ENCODE results near the gene TRIOBP.

TRIOBP gene

GRCh38 chr22:37804881-37805809 lies 108.3 kb downstream of the TRIOBP start (continued):
- TF ChIP-seq ZBTB44 (tag by site-specific recombination; IDR thresholded peaks at IDR 0.05), result no peak
- TF ChIP-seq ZNF292 (tag by site-specific recombination; IDR thresholded peaks at IDR 0.05; ENCODE audit: borderline replicate concordance, low read depth), result no peak
- TF ChIP-seq ZNF155 (tag by site-specific recombination; IDR thresholded peaks at IDR 0.05), result no peak
- TF ChIP-seq ZNF248 (tag by site-specific recombination; IDR thresholded peaks at IDR 0.05), result no peak
- no peak for TF ChIP-seq ZNF701 (tag by site-specific recombination; IDR thresholded peaks at IDR 0.05)
- TF ChIP-seq ZNF184 (tag by site-specific recombination; IDR thresholded peaks at IDR 0.05), result no peak
- TF ChIP-seq GLIS2 (tag by site-specific recombination; IDR thresholded peaks at IDR 0.05), result peak; percentile 11; the same call in 1 of the 2 replicates
- no peak for TF ChIP-seq ZNF654 (tag by site-specific recombination; IDR thresholded peaks at IDR 0.05; ENCODE audit: low read depth)
- no peak for TF ChIP-seq ELK4 (IDR thresholded peaks at IDR 0.05; ENCODE audit: borderline replicate concordance, low read depth, low read length)
- TF ChIP-seq ZNF792 (tag by site-specific recombination; IDR thresholded peaks at IDR 0.05), result 0 out of 2 replicates have a peak, but pooled peaks have one; percentile 30
- no peak for TF ChIP-seq KLF9 (tag by site-specific recombination; IDR thresholded peaks at IDR 0.05; ENCODE audit: low read depth)
- TF ChIP-seq ZNF341 (tag by site-specific recombination; IDR thresholded peaks at IDR 0.05; ENCODE audit: low read depth), result peak; percentile 81
- no peak for TF ChIP-seq HOXA7 (CRISPR knock-in tag; IDR thresholded peaks at IDR 0.05; ENCODE audit: borderline replicate concordance)
- no peak for TF ChIP-seq ZNF311 (tag by site-specific recombination; IDR thresholded peaks at IDR 0.05; ENCODE audit: borderline replicate concordance)
- no peak for TF ChIP-seq ZNF560 (tag by site-specific recombination; IDR thresholded peaks at IDR 0.05; ENCODE audit: borderline replicate concordance)
- TF ChIP-seq ZNF513 (tag by site-specific recombination; IDR thresholded peaks at IDR 0.05), result 0 out of 2 replicates have a peak, but pooled peaks have one; percentile 26
- TF ChIP-seq ZNF37A (tag by site-specific recombination; IDR thresholded peaks at IDR 0.05), result no peak
- 0 out of 2 replicates have a peak, but pooled peaks have one; percentile 33 for TF ChIP-seq SP3 (tag by site-specific recombination; IDR thresholded peaks at IDR 0.05)
- TF ChIP-seq ZNF148 (tag by site-specific recombination; IDR thresholded peaks at IDR 0.05; ENCODE audit: borderline replicate concordance), result no peak
- TF ChIP-seq ZXDB (tag by site-specific recombination; IDR thresholded peaks at IDR 0.05), result peak; percentile 75
- TF ChIP-seq ZNF645 (tag by site-specific recombination; IDR thresholded peaks at IDR 0.05), result no peak
- no peak for TF ChIP-seq KLF1 (tag by site-specific recombination; IDR thresholded peaks at IDR 0.05)
- no peak for TF ChIP-seq ZNF585B (tag by site-specific recombination; IDR thresholded peaks at IDR 0.05)
- TF ChIP-seq YY2 (tag by site-specific recombination; IDR thresholded peaks at IDR 0.05), result peak; percentile 81
- peak; percentile 38; the same call in 1 of the 2 replicates for TF ChIP-seq SP7 (tag by site-specific recombination; IDR thresholded peaks at IDR 0.05)
- no peak for TF ChIP-seq HIC1 (tag by site-specific recombination; IDR thresholded peaks at IDR 0.05)
- no peak for TF ChIP-seq ZNF19 (tag by site-specific recombination; IDR thresholded peaks at IDR 0.05; ENCODE audit: low read depth)

Measured in HEK293 (cell line).